T-helper 2 cell (primary cell): ENCODE data around the gene DISC1.

Source experiments
- DNase-seq, 5 experiments: peaks; one replicate each; pipeline versions ENCODE4 v3.0.0 to v3.0.0-alpha.2; 2012 to 2022

DISC1 gene

DNA sequence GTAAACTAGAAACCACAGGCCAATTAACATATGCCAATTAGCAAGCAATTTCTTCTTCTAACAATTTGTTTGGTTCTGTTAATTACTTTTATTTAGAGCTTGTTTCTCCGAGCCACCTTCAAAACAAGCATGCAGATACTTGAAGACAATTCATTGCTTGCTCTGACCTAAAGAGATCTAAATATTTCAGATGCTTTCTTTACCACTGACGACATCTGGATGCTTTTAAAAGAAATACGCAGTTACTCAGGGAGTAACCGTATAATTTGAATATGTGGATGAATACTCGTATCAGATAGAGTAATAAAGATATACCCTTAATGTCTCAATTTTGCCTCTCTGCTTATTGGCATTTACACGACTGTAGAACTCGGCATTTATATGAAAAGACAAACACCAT, 390.0 kb downstream of the DISC1 start:
- no peak for DNase-seq

DNA sequence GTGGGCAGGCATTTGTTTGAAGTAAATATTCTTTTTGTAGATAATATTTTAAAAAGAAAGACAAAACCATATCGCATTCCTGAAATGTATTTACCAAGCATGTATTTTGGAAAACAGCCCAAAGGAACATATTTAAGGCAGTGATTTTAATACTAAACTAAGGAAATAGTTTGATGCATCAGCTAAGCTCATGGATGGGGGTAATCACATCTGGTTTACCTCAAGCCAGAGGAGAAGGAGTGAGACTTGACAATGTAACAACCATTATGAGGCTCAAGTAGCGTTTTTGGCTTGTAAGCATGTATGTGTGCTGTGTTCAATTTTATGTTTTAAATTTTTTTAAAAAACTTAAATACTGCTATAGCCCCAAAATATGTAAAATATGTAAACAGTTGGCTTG, 390.5 kb downstream of the DISC1 start:
- no peak for DNase-seq

DNA sequence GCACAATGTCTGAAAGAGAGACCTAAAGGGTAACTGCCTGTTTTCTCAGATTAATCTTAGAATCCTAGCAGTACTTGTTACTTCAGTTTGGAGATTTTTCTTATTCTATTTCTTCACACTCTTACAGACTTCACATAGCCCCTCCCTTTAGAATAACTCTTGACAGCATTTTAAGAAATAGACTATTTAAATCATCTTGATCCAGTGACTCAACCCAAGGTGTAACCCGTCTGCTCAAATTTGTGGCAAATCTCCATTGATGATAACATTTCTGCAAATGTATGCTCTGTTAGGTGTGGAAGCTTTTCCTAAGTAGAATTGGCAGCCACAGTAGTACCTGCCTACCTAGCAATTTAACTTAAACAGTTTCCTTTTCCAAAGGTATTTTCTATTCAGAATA, 391.2 kb downstream of the DISC1 start:
- DNase-seq: no peak

DNA sequence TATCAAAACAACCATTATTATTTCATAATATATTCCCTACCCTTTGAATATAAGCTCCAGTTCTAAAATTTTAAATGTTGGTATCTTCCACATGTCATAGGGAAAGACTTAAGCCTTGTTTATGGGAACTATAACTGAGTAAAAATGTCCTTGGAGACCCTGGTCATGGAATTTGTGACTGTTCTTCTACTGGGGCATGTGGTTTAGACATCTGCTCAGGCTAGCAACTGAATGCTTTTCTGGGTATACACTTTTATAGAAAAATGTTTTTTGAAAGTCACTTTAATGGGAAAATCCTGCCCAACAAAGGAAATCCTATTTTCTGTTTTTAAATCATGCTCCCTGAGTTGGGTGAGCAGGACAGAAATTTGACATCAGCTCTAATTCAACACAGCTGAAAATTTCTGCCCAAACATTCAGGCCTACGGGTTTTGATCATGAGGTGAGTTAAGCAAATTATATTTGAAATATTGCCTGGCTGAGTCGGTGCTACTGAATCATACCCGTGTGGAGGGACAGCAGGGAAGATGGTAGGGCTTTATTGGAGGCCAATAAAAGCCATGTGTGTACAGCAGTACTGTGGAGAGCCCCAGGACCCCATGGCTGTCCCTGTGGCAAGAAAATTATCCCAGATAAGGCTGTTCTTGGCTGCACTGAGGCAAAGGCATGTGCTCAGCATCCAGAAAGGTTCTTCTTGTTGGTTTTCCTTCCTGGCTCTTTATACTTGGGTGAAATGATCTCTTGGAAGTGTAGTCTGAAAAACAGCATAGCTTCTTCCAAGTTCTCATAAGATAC, 391.8 kb downstream of the DISC1 start:
- no peak for DNase-seq

DNA sequence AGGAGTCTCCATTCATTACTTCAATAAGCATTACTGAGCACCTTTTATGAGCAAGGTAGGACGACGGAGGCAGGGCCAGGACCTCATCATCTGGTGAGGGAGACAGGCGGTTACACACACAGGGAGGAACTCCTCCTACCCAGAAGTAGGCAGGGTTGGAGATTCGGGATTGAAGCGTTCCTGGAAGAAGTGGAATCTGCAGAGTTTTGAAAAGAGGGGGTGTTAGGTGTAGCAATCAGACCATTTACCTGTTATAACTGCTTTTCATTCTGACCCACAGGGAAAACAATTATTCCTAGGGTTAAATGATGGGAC, 392.4 kb downstream of the DISC1 start:
- DNase-seq: no peak

DNA sequence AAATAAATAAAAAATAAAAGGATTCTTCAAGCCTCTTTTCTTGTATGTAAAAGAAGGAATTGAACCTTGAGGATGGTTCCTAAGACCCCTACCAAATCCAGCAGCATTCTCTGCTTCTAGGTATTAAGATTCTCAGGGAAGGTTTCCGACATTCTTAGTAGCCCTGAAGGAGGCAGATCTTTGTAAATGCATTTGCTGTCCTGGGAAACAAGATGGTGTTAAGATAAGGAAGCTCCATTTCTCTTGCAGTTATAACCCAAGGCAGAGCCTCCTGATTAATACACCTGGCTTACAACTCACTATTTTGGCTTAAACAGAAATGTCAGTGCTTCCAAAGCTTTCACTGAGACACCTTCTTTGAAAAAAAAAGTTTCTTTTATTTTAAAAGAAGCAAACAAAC, 393.8 kb downstream of the DISC1 start:
- DNase-seq: no peak

DNA sequence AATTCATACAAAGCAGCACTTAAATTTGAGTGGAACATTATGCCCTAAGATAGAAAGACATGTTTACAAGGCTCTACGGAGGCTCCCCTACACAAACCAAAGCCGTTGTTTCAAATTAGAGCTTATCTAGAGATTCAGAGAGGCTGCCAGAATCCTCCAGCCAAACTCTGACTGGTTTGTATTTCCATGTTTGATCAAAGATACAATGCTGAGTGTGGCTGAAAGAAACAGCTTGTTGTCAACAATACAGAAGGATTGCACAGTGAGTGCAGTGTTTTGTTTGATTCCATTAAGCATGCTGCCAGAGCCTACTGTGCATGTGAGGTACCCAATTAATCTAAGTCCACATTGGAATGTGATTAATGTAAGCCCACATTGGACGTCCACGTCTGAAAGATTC, 402.7 kb downstream of the DISC1 start:
- no peak for DNase-seq

DNA sequence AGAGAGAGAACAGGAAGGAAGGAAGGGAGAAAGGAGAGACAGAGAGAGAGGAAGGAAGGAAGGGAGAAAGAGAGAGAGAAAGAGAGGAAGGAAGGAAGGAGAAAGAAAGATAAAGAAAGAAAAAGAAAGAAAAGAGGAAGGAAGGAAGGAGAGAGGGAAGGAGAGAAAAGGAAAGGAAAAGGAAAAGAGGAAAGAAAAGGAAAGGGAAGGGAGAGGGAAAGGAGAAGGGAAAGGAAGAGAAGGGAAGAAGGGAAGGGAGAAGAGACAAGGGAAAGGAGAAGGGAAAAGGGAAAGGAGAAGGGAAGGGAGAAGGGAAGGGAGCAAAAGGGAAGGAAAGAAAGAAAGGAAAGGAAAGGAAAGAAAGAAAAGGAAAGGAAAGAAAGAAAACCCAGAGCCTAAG, 404.6 kb downstream of the DISC1 start:
- no peak for DNase-seq

DNA sequence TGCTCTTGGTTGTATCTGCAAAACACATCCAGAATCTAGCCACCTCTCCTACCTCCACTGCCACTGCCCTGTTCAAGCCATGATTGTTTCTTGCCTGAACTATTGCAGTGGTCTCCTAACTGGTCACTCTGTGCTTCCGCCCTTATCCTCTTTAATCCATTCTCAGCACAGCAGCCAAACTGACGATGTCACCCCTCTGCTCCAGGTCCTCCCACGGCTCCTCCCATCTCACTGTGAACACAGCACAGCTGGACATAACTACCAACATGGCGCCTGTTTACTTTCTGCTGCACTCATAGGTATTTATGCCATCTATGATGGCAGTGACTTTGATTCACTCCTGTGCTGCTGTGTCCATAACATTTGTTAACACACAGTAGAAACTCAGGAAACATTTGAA, 406.7 kb downstream of the DISC1 start:
- DNase-seq: no peak

DNA sequence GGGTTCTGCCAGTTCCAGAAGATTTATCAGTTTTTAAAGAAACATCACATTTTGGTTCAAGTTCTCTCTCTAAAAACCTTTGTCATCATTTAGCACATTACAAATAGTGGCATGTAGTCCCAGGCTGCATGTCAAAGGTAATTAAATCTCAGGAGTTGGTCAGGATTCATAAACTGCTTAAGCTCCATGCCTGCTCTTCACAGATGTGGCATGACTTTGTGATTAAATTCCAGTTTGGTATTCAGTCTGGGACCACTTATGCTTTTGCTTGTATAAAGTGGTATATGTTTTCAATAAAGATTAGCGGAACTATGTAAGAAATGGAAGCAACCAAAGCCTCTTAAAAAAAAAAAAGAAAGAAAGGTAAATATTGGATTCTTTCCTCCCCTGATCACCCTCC, 408.0 kb downstream of the DISC1 start:
- DNase-seq: no peak

DNA sequence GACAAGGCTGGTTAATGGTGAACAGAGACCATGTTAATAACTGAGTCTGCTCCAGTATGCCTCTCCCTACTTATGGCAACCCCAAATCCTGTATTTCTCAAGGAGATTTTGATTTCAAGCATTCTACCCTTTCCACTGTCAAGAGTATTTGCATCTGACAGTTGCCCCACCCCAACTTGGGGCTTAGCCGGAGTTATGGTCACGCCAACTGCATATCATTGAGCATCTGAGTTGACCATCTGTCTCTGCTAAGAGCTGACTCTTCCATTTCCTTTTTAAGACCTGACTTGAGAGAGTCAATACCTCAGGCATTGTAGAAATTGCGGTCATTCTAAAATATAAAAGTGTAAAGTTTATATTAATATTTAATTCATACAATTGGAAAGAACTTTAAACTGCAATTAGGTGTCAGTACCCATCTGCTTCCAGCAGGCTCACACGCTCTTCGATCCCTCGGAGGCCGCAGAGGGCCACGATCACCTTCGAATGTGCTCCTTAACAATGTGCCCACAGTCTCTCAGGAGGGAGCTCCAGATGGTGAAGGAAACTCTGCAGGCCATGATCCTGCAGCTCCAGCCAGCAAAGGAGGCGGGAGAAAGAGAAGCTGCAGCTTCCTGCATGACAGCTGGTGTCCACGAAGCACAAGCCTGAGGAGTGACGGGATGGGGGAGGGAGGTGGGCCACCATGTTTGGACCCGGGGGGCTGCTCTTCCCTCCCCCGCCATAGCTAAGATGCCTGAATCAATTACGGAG, 409.8 kb downstream of the DISC1 start:
- no peak for DNase-seq

DNA sequence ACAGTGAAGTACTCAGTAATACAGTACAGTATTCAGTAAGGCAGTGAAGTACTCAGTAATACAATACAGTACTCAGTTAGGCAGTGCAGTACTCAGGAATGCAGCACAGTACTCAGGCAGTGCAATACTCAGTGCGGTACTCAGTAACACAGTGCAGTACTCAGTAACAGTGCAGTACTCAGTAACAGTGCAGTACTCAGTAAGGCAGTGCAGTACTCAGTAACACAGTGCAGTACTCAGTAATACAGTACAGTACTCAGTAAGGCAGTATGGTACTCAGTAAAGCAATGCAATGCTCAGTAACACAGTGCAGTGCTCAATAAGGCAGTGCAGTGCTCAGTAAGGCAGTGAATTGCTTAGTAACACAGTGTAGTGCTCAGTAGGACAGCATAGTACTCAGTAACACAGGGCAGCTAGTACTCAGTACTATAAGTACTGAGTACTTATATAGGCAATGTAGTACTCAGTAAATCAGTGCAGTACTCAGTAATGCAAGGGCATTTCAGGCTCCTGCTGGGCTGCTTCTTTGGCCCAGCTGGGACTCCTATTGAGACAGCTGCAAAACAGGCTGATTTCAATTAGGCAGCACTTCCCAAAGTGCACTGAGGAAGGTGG, 411.3 kb downstream of the DISC1 start:
- no peak for DNase-seq

DNA sequence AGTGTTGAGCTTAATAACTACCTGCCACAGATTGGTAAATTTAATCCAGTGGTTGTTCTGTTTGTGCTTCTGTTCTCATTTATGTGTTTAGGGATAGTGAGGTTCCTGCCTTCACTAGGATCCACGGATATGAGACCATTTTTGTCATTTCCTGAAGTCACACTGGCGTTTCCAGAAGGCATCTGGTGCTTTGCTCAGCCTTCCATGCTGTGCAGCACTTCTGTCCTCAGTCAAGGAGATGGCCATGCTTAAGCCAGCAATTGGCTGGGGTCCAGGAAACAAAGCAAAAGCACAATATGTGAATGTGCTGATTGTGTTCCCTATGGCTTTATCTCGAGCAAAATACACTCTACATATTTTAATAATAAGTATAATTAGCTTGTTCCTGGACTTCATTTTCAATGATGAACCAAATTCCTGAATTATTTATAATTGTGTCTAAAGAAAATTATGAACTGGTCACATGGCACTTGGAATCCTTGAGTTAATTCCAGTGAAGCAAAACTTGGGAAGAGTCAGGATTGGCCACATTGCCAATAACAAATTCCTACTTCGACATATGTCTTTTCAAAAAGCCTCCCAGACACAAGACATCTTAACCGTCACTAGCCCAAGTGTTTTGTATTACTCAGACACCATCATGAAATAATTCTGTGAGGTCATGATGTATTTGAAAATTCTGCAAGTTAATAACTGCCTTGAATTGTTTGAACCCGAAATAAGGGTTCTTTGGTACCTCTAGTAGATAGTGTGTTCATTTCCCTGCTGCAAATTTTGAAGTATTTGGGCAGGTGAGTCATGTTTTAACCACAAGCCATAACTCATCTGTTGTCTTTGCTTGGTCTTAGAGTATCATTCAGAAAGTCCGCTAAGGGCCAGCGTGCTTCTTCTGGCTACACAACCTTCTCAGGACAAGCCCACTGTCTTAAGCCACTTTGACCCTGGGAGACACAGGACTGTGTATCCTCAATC, 412.4 kb downstream of the DISC1 start:
- DNase-seq: no peak

DNA sequence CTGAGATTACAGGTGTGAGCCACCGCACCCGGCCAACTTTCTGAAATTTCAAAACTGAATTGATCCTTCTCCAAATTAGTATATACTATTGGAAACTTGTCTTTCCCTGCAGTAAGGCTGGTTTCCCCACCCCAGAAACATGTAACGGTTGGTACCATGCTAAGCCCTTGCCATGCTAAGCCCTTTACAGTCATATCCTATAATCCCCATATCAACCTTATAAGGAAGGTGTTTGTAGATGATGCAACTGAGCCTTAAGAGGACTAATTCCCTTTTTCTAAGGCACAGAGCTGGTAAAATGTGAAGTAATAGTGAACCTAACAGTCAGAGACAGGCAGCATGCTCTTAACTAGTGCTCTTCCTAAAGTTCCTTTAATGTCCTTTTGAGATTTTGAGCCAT, 413.7 kb downstream of the DISC1 start:
- DNase-seq: no peak

DNA sequence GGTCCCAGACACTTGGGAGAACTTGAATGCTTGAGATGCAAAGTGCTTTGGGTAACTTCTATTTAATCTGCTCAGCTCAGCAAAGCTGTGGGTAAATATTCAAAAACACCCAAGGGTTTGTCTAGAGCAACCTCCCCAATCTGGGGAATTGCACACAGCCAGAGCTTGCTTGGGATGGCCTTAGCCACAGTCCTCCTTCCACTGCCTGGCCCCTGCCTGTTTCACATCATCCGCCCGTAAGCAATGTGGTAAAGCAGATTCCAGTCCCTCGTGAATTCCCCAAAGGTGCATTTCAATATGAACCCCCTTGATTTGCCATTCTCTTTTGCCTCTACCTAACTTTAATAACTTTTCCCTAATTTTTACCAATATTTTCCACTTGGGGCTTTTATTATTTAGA, 418.1 kb downstream of the DISC1 start:
- no peak for DNase-seq

DNA sequence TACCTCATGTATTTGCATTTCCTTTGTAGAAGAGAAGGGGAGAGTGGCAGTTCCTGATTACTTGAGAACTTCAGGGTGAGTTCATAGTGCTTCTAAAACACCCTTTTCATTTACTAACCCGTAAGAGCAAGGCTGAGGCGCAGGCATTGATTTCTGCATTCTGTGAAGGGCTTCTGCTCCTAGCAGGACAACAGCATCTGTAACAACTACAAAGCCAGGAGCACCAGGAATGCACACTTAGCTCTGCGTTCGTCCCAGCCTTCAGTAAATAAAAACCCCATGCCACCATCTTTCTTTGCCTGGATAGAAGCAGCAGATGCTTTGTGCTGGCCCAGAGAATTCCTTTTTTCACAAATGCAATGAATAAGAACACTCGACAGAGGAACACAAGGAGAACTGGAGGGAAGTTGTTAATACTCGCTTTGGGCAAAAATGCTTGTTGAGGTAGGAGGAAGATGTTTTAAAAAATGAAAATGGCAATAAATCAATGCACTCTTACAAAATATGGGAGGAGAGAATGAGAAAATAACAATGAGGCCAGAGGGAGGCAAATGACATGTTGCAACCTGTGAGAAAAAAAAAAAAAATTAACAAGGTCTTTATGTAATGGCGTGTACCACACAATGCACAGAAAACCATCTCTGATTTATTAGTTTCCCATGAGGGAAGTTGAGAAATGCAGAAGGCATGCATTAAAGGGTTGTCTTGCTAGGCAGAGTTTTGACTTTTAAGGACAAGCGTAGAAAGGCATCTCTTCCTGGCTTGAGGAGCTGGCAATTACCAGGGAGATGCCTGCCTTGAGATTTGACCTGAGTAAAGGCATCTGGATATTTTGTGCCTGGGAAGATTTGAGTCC, 418.8 kb downstream of the DISC1 start:
- DNase-seq: no peak

DNA sequence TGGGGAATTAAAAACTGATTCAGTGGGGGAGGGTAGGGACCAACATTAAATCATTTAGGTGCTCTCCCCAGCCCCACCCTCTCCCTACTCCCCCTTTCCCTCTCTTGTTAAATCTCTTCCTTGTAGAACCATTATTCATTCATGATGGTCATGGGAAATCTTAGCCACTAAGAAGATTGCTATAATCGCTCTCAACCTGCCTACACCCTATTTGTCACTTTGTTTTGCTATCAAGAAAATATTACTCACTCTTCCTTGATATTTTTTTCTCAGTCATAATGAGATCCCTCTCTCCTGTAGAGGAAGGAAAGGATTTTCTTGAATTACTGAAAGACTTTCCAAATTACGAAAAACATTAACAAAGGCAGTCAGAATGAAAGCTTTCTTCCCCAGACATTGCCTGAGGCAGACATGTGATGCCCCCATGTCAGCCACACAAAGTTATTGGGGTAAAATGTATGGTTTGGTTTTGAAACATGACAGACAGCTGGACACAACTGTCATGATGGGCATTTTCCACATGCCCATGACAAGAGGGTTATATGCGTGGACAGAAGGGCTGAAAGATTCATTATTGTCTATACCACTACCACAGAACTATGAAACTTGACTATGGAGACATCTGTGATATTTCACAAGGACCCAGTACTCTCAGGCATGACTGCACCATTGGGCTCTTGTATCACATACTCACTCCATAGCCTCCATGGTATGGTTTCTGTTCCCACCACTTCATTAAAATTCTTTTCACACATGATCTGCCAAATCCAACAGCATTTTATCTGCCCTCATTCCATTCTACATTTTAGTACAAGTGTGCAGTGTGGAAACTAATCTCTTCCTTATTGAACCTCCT, 420.1 kb downstream of the DISC1 start:
- DNase-seq: no peak

DNA sequence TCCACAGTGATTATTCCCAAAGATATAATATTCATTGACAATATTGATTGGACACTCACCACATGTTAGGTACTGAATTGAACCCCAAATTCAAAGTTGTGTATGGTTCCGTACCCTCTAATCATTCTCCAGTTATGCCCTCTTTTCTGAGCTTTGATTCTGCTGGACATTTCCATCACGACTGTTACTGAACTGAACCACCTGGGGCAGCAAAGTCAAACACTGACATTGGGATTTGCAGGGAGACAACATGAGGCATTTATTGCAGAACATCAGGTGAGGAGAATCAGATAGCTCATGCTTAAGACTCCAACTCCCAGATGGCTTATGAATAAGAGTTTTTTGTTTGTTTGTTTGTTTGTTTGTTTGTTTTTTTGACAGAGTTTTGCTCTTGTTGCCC, 420.9 kb downstream of the DISC1 start:
- no peak for DNase-seq

DNA sequence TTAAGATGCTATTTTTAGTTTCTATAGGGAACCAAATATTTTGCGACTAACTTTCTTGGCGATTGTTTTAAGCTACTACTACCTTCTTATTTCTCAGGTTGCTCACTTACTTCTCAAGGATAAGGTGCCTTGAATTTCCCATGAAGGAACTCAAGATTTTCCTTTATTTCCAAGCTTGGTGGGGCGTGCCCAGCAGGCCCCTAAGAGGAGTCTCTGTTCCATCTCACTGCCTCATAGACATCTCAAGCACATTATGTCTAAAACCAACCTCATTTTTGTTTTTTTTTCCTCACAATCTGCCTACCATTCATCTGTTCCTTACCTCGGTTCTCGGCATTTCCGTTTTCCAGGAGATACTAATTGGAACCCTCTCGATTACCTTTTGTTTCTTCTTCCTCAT, 421.9 kb downstream of the DISC1 start:
- DNase-seq: no peak

DNA sequence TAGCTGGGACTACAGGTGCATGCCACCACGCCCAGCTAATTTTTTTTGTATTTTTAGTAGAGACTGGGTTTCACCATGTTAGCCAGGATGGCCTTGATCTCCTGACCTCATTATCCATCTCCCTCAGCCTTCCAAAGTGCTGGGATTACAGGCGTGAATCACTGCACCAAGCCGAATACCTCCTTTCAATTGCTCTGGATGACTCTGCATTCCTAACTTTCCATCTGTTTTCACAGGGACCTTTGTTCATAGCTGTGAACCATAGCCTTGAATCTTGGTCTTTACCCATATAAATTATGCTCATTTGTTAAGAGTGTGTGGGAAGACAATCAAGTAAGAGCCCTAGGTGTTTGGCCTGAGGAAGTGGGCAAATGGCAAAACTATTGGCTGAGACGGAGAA, 422.7 kb downstream of the DISC1 start:
- DNase-seq: no peak
